HG03045 (cell line): Measurements from ENCODE around the gene NVL.
"Not testable (repeated sequence)": the region's sequence is repeated elsewhere in the genome, so short reads cannot be mapped to it uniquely, and the experiment has no call there.

ENCODE experiments used
- ATAC-seq: cut with Tn5 transposase; IDR thresholded peaks from one replicate; pipeline ENCODE4 v1.9.1; 2021; ENCODE audit warnings: mild to moderate bottlenecking, moderate library complexity; ENCODE audit not compliant: unreplicated experiment

The NVL gene

GRCh38 chr1:224329842-224330753, at the start of gene NVL:
NVL (minus strand) TSS chr1:224330172; CDS start chr1:224330127, 45 bp downstream.
- peak; percentile 84 for ATAC-seq

GRCh38 chr1:224378855-224379631, 49.1 kb upstream of the NVL start:
- no peak for ATAC-seq

- peak; percentile 61 for ATAC-seq
These were observed 47.7 kb upstream of the NVL start for GRCh38 chr1:224377676-224378006.

- no peak for ATAC-seq
These were observed 45.1 kb upstream of the NVL start for GRCh38 chr1:224375059-224375458.

- no peak for ATAC-seq
These were observed 43.1 kb upstream of the NVL start for GRCh38 chr1:224373008-224373590.

- peak; percentile 68 for ATAC-seq
These were observed 38.4 kb upstream of the NVL start for GRCh38 chr1:224368409-224368808.

GRCh38 chr1:224359207-224359606, 29.2 kb upstream of the NVL start:
- ATAC-seq: no peak

- ATAC-seq: no peak
These were observed 28.3 kb upstream of the NVL start for GRCh38 chr1:224358237-224358636.

- ATAC-seq: no peak
These were observed 27.7 kb upstream of the NVL start for GRCh38 chr1:224357626-224358124.

GRCh38 chr1:224356685-224357625, 27.0 kb upstream of the NVL start, which contains the start of gene CNIH4:
CNIH4 (plus strand) TSS chr1:224356879; CDS start chr1:224356925, 46 bp downstream.
- peak; percentile 98 for ATAC-seq

GRCh38 chr1:224353975-224354925, 24.3 kb upstream of the NVL start:
- no peak for ATAC-seq

GRCh38 chr1:224352436-224353085, 22.6 kb upstream of the NVL start:
- ATAC-seq: not testable (repeated sequence)

GRCh38 chr1:224349716-224350115, 19.7 kb upstream of the NVL start:
- not testable (repeated sequence) for ATAC-seq

- no peak for ATAC-seq
These were observed 18.2 kb upstream of the NVL start for GRCh38 chr1:224348137-224348536.

- no peak for ATAC-seq
These were observed 13.7 kb upstream of the NVL start for GRCh38 chr1:224343679-224344078.

- ATAC-seq: peak; percentile 66
These were observed 10.7 kb upstream of the NVL start for GRCh38 chr1:224340453-224341384.

- no peak for ATAC-seq
These were observed 9.6 kb upstream of the NVL start for GRCh38 chr1:224339442-224340033.
